GM23248 (cell line): ENCODE data around the gene IFNL2.

Experiments used
- EZH2 ChIP-seq: fragments of 200-600 bp; sonication (generic); IDR thresholded peaks from 2 replicates; pipeline ENCODE4 v1.6.1; 2018; ENCODE audit warnings: antibody characterized with exemption, mild to moderate bottlenecking; ENCODE audit not compliant: insufficient read depth, poor library complexity, severe bottlenecking
- EZH2phosphoT487 ChIP-seq: fragments of 200-600 bp; sonication (generic); IDR thresholded peaks from 2 replicates; pipeline ENCODE4 v1.6.1; 2018; ENCODE audit warnings: antibody characterized with exemption, moderate library complexity, mild to moderate bottlenecking, low read depth; ENCODE audit not compliant: insufficient read depth

- no peak for TF ChIP-seq EZH2phosphoT487
- no peak for TF ChIP-seq EZH2
Measured at GRCh38 chr19:39238944-39239343, 29.3 kb upstream of the IFNL2 start.
